Measurements from ENCODE around the gene POLE.

GRCh38 chr12:132578118-132578517 lies 109.0 kb downstream of the POLE start:
- no peak for TF ChIP-seq CTCF (IDR thresholded peaks at IDR 0.05)
- no peak for TF ChIP-seq POLR2A (IDR thresholded peaks at IDR 0.05)

Data from heart left ventricle (tissue), 13 donors.